Measurements from ENCODE around the gene ISOC2. TPM values are rescaled to one million over a fixed set of nuclear protein-coding genes. Genes with fewer than 3 reads are reported as not detected.
A peak's percentile ranks its signal among the peaks of the same experiment; 100 is the strongest.

Gene ISOC2
- total and polyA plus RNA-seq, 9 of the 15 experiments (the other 6 are each of a cell fraction or from before 2014, with no cell fraction given) = 1.2 to 229 (median 58.3) TPM

DNA sequence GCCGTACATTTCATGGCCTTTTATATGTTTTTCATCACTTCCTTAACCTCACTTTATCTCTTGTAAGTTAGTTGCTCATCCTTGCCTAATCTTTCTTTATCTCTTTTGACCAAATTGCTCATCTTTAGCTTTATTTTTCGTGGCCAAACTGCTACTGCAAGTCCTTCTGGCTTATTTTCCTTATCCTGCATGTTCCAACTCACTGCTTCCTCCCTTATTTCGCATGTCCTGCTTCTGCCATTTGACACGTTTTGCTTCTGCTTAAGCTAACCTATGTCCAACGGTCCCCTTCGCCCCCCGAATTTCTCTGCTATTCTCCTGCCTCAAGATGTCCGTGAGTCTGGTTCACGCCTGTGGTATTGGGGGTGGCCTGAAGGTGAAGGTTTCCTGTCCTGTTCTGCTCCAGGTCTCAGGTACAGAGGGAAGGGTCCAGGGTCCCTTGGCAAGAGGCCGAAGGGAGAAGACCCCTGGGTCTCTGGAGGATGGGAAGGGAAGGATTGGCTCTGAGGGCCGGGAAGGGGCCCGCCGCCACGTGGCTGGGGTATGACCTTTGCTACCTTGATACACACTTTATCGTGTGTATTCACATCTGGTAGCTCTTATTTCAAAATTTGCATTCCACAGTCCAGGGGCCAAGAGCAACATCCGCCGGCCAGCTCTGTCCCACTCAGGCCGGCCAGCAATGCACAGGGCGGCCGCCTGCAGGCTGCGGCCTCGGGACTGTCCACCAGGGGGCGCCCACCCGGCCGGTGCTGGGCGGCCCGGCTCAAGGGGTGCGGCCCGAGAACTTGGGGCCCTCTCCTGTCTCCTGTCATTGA lies 6.0 kb upstream of the ISOC2 start (continued):
- TF ChIP-seq CCNT2 (IDR thresholded peaks at IDR 0.05; ENCODE audit: borderline replicate concordance, extremely low read depth, insufficient read length, low read depth, low read length) = peak; percentile 76
- TF ChIP-seq AFF1 (IDR thresholded peaks at IDR 0.05; ENCODE audit: low read depth in 1 of 2, partially characterized antibody in 2 of 2) = peak in 1 of 2 experiments; percentile 62
- 0 out of 2 replicates have a peak, but pooled peaks have one; percentile 14 for TF ChIP-seq KLF1 (tag; IDR thresholded peaks at IDR 0.05)
- peak; percentile 99 for TF ChIP-seq ZNF175 (CRISPR knock-in tag; IDR thresholded peaks at IDR 0.05; ENCODE audit: low read depth)
- TF ChIP-seq SNAPC5 (CRISPR knock-in tag; IDR thresholded peaks at IDR 0.05) = no peak
- no peak for TF ChIP-seq NUFIP1 (IDR thresholded peaks at IDR 0.05; ENCODE audit: partially characterized antibody)
- TF ChIP-seq KAT8 (IDR thresholded peaks at IDR 0.05; ENCODE audit: low read depth) = no peak
- TF ChIP-seq MTA2 (IDR thresholded peaks at IDR 0.05; ENCODE audit: low read depth) = peak; percentile 81
- TF ChIP-seq PTRF (tag; IDR thresholded peaks at IDR 0.05) = no peak
- no peak; a peak in 1 of 3 replicates for TF ChIP-seq CBX3 (IDR thresholded peaks at IDR 0.05; ENCODE audit: borderline replicate concordance in 1 of 2, low read length in 2 of 2)
- TF ChIP-seq, protein P1, sequence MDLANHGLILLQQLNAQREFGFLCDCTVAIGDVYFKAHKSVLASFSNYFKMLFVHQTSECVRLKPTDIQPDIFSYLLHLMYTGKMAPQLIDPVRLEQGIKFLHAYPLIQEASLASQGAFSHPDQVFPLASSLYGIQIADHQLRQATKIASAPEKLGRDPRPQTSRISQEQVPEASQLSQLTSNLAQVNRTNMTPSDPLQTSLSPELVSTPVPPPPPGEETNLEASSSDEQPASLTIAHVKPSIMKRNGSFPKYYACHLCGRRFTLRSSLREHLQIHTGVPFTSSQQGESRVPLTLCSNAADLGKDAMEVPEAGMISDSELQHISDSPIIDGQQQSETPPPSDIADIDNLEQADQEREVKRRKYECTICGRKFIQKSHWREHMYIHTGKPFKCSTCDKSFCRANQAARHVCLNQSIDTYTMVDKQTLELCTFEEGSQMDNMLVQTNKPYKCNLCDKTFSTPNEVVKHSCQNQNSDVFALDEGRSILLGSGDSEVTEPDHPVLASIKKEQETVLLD (IDR thresholded peaks at IDR 0.05) = peak; percentile 77
- 0 out of 2 replicates have a peak, but pooled peaks have one; percentile 64 for TF ChIP-seq HSF4 (CRISPR knock-in tag; IDR thresholded peaks at IDR 0.05; ENCODE audit: borderline replicate concordance)
- peak; percentile 54; the same call in 1 of the 2 replicates for TF ChIP-seq CC2D1A (IDR thresholded peaks at IDR 0.05)
- no peak for TF ChIP-seq SMAD2 (IDR thresholded peaks at IDR 0.05; ENCODE audit: low read depth, low read length)
- no peak for TF ChIP-seq NCOA4 (IDR thresholded peaks at IDR 0.05; ENCODE audit: partially characterized antibody)
- peak; percentile 40 for TF ChIP-seq POLR2B (IDR thresholded peaks at IDR 0.05; ENCODE audit: low read depth, partially characterized antibody)
- no peak for TF ChIP-seq ZNF41 (CRISPR knock-in tag; conservative IDR thresholded peaks at IDR 0.05)
- TF ChIP-seq MYNN (IDR thresholded peaks at IDR 0.05) = no peak
- TF ChIP-seq MYNN (CRISPR knock-in tag; IDR thresholded peaks at IDR 0.05) = no peak
- TF ChIP-seq NBN (IDR thresholded peaks at IDR 0.05; ENCODE audit: low read depth) = peak; percentile 96
- no peak for TF ChIP-seq GABPB2 (CRISPR knock-in tag; conservative IDR thresholded peaks at IDR 0.05)
- 0 out of 2 replicates have a peak, but pooled peaks have one; percentile 28 for TF ChIP-seq POLR2AphosphoS5 (IDR thresholded peaks at IDR 0.05; ENCODE audit: control insufficient read depth, insufficient read depth, low read depth, low read length)
- peak; percentile 59; the same call in 1 of the 2 replicates for TF ChIP-seq FOXK1 (CRISPR knock-in tag; IDR thresholded peaks at IDR 0.05; ENCODE audit: borderline replicate concordance)
- peak; percentile 83 for TF ChIP-seq NCOA1 (IDR thresholded peaks at IDR 0.05; ENCODE audit: low read depth)
- no peak for TF ChIP-seq ZFPM2 (CRISPR knock-in tag; IDR thresholded peaks at IDR 0.05)
